Tibial nerve (tissue), 4 donors: ENCODE measurements around the gene NOD2. TPM values are rescaled to one million over a fixed set of nuclear protein-coding genes. Genes with fewer than 3 reads are reported as not detected.

Experiments used
- DNase-seq, 2 donors: peaks; one replicate each; pipeline ENCODE4 v3.0.0-alpha.2; 2019; ENCODE audit warnings: low spot score in 2 of 2
- H3K27ac ChIP-seq, 4 donors: fragments of 200-600 bp; sonication (generic) in 3 of 4; one replicate each; pipeline ENCODE4 v1.5.1; 2017 to 2019; ENCODE audit warnings: mild to moderate bottlenecking in 1 of 4
- H3K27me3 ChIP-seq, 2 donors: fragments of 200-600 bp; sonication (generic) in 1 of 2; one replicate each; pipeline versions ENCODE4 v1.5.1 to v1.6.0; 2017 to 2019
- H3K36me3 ChIP-seq, 3 donors: fragments of 200-600 bp; sonication (generic); one replicate each; pipeline ENCODE4 v1.5.1; 2018 to 2019
- H3K4me1 ChIP-seq, 4 donors: fragments of 200-600 bp; sonication (generic) in 3 of 4; one replicate each; pipeline ENCODE4 v1.5.1; 2017 to 2019
- H3K4me3 ChIP-seq, 4 donors: fragments of 200-600 bp; sonication (generic) in 3 of 4; one replicate each; pipeline ENCODE4 v1.5.1; 2017 to 2019; ENCODE audit warnings: mild to moderate bottlenecking in 1 of 4, moderate library complexity in 1 of 4
- H3K9me3 ChIP-seq, 4 donors: fragments of 200-600 bp; sonication (generic) in 3 of 4; one replicate each; pipeline ENCODE4 v1.5.1; 2017 to 2019
- CTCF ChIP-seq, 5 experiments: fragments of 200-600 bp in 3 of 5; fragments of 450-650 bp in 2 of 5; sonication (generic) in 3 of 5; IDR thresholded peaks; one replicate each; pipeline ENCODE4 v1.5.1; 2016 to 2019; ENCODE audit warnings: antibody characterized with exemption in 5 of 5, mild to moderate bottlenecking in 3 of 5, moderate library complexity in 2 of 5
- EP300 ChIP-seq, 2 donors: sonication (generic); formaldehyde crosslinking; IDR thresholded peaks; one replicate each; pipeline ENCODE4 v1.6.1; 2017; ENCODE audit warnings: antibody characterized with exemption in 2 of 2, mild to moderate bottlenecking in 1 of 2
- POLR2A ChIP-seq, 2 donors: fragments of 450-650 bp; IDR thresholded peaks; one replicate each; pipeline ENCODE4 v1.6.1; 2017; ENCODE audit warnings: antibody characterized with exemption in 2 of 2, mild to moderate bottlenecking in 2 of 2, moderate library complexity in 2 of 2
- WGBS, 2 donors: methylation state at CpG; one replicate each; pipeline ENCODE4 v1.1.5; 2018; 5-methylcytosine and 5-hydroxymethylcytosine counted together
- total RNA-seq, 4 donors: library from RNA; depleted of rRNA; stranded (reverse); fragments of >200 nt; gene quantifications; one replicate each; pipeline ENCODE4 v1.1.0, GENCODE V29; 2016

The NOD2 gene
- total RNA-seq, 4 donors from 2014 or later: 1.3 to 10.2 (median 2.7) TPM

- no peak overlapping the region for H3K4me3 ChIP-seq
- WGBS, 2 donors: 67 to 70% methylated on average over 5 of the region's 5 CpGs
- H3K27ac ChIP-seq: no peak overlapping the region
- TF ChIP-seq EP300 (IDR thresholded peaks at IDR 0.05) (no peak), POLR2A (IDR thresholded peaks at IDR 0.05) (no peak), CTCF (IDR thresholded peaks at IDR 0.05) (no peak)
- peaks cover 0 to 1% (median 0%) of the 10 kb centered on the region in 4 donors for H3K4me1 ChIP-seq
- no peak for DNase-seq
- no peaks in the 10 kb centered on the region for H3K27me3 ChIP-seq
- no peaks in the 10 kb centered on the region for H3K36me3 ChIP-seq
- H3K9me3 ChIP-seq: no peaks in the 10 kb centered on the region
Measured at GRCh38 chr16:50659806-50660205, 33.6 kb upstream of the NOD2 start.

- Histone ChIP-seq H3K27ac (no peak overlapping the region), H3K4me3 (no peak overlapping the region), H3K4me1 (peaks cover 0 to 9% (median 0%) of the 10 kb centered on the region in 4 donors), H3K36me3 (no peaks in the 10 kb centered on the region), H3K9me3 (no peaks in the 10 kb centered on the region), H3K27me3 (no peaks in the 10 kb centered on the region)
- WGBS, 2 donors: 82 to 93% methylated on average over 10 of the region's 10 CpGs
- TF ChIP-seq POLR2A (IDR thresholded peaks at IDR 0.05): no peak
- no peak for TF ChIP-seq CTCF (IDR thresholded peaks at IDR 0.05)
- no peak for TF ChIP-seq EP300 (IDR thresholded peaks at IDR 0.05)
- DNase-seq: no peak
Measured at GRCh38 chr16:50662306-50662940, 31.0 kb upstream of the NOD2 start.

GRCh38 chr16:50664270-50664669, 29.1 kb upstream of the NOD2 start:
- Histone ChIP-seq H3K27me3 (no peaks in the 10 kb centered on the region), H3K4me1 (peaks cover 0 to 9% (median 0%) of the 10 kb centered on the region in 4 donors), H3K4me3 (no peak overlapping the region), H3K9me3 (no peaks in the 10 kb centered on the region), H3K36me3 (no peaks in the 10 kb centered on the region), H3K27ac (no peak overlapping the region)
- no peak for TF ChIP-seq CTCF (IDR thresholded peaks at IDR 0.05)
- no peak for TF ChIP-seq POLR2A (IDR thresholded peaks at IDR 0.05)
- DNase-seq: no peak
- WGBS, 2 donors: 85 to 88% methylated on average over 5 of the region's 5 CpGs

- H3K4me1 ChIP-seq: peaks cover 0 to 9% (median 0%) of the 10 kb centered on the region in 4 donors
- peak; percentile 58 to 84 for DNase-seq
- H3K27me3 ChIP-seq: no peaks in the 10 kb centered on the region
- WGBS, 2 donors: 18% methylated on average over 36 to 40 of the region's 40 CpGs
- TF ChIP-seq POLR2A (IDR thresholded peaks at IDR 0.05) (no peak), EP300 (IDR thresholded peaks at IDR 0.05) (peak in 1 of 2 donors; percentile 36), CTCF (IDR thresholded peaks at IDR 0.05) (peak; percentile 82 to 94 (median 87))
- H3K9me3 ChIP-seq: no peaks in the 10 kb centered on the region
- no peaks in the 10 kb centered on the region for H3K36me3 ChIP-seq
- H3K4me3 ChIP-seq: peak overlapping the region; percentile 28 to 61 (median 38)
- peak overlapping the region in 3 of 4 donors; percentile 63 to 85 (median 65) for H3K27ac ChIP-seq
Measured at GRCh38 chr16:50665128-50665878, 28.1 kb upstream of the NOD2 start.
